ENCODE measurements around the gene KCTD3. TPM values are rescaled to one million over a fixed set of nuclear protein-coding genes. Genes with fewer than 3 reads are reported as not detected.

KCTD3 gene
- total RNA-seq, 2 experiments from 2014 or later, result 1.5 TPM

DNA sequence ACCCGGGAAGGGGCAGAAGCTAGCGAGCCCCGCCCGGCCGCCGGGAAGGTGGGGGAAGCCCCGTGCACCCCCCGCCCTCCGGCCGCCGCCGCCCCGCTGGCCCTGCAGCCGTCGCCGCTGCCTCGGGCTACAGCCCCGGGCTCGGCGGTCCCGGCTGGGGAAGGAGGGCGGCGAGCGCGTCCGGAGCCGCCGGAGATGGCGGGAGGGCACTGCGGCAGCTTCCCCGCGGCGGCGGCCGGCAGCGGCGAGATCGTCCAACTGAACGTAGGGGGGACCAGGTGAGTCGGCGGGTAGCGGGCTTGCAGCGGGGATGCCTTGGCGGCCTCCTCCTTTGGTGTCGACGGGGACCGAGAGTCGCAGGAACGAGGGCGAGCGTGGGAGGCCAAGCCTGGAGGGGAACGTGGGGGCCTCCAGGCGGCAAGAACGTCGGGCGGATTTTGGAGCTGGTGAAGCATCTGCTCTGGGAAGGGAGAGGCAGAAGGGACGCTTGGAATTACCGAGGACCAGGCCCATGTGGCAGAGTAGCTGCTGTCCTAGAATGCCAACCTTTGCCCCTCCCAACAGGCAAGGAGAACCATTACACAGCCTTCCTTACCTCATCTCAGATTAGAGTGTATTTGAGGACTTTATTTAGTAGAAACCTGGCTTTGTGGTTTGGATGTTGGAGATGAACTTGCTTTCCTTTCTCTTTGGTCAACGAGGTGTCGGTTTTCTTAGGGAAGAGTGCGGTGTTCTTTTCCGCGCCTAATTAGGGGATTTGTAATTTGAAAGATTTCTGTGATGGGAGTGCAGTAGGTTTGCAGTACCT lies 591 bp downstream of the KCTD3 start:
- Mint-ChIP-seq H3K27ac (peak overlapping the region; percentile 64), H3K4me3 (peak overlapping the region; percentile 84), H3K4me1 (ENCODE audit: low read depth) (peaks cover 20% of the 10 kb centered on the region), H3K36me3 (ENCODE audit: low read depth) (no peaks in the 10 kb centered on the region), H3K27me3 (peaks cover 20% of the 10 kb centered on the region), H3K9me3 (no peaks in the 10 kb centered on the region)
- TF ChIP-seq CTCF (IDR thresholded peaks at IDR 0.05), result no peak
- ChIA-PET CTCF (interaction anchor here (0.5 to 1.2 kb wide), 2 partner anchors 37 to 369 kb away, joined by 3 read pairs; no protein-coding TSS in a partner anchor), POLR2A (no interaction called here)
- ATAC-seq (peak; percentile 77), DNase-seq (peak; percentile 49)
- intact Hi-C loops (cut with micrococcal nuclease), result no loop called here

GRCh38 chr1:215568299-215568692 lies 1.2 kb downstream of the KCTD3 start:
- no peak for TF ChIP-seq CTCF (IDR thresholded peaks at IDR 0.05)
- intact Hi-C loops (cut with micrococcal nuclease), result no loop called here
- peaks cover 20% of the 10 kb centered on the region for H3K4me1 Mint-ChIP-seq (ENCODE audit: low read depth)
- H3K27ac Mint-ChIP-seq, result peak overlapping the region; percentile 64
- ATAC-seq (no peak), DNase-seq (no peak)
- H3K27me3 Mint-ChIP-seq, result peaks cover 20% of the 10 kb centered on the region
- POLR2A ChIA-PET, result no interaction called here
- H3K4me3 Mint-ChIP-seq, result peak overlapping the region; percentile 84
- CTCF ChIA-PET, result interaction anchor here (0.5 kb wide), 1 partner anchor 369 kb away, joined by 3 read pairs; no protein-coding TSS in a partner anchor
- H3K9me3 Mint-ChIP-seq, result no peaks in the 10 kb centered on the region
- H3K36me3 Mint-ChIP-seq (ENCODE audit: low read depth), result no peaks in the 10 kb centered on the region

- intact Hi-C loops (cut with micrococcal nuclease), result no loop called here
- ATAC-seq, result no peak
- Mint-ChIP-seq H3K36me3 (ENCODE audit: low read depth) (no peaks in the 10 kb centered on the region), H3K27me3 (peaks cover 20% of the 10 kb centered on the region), H3K27ac (no peak overlapping the region), H3K4me3 (no peak overlapping the region), H3K9me3 (no peaks in the 10 kb centered on the region), H3K4me1 (ENCODE audit: low read depth) (peaks cover 20% of the 10 kb centered on the region)
- no peak for TF ChIP-seq CTCF (IDR thresholded peaks at IDR 0.05)
- CTCF ChIA-PET, result no interaction called here
- no peak for DNase-seq
- POLR2A ChIA-PET, result no interaction called here
Measured at GRCh38 chr1:215569986-215570824, 3.1 kb downstream of the KCTD3 start.

DNA sequence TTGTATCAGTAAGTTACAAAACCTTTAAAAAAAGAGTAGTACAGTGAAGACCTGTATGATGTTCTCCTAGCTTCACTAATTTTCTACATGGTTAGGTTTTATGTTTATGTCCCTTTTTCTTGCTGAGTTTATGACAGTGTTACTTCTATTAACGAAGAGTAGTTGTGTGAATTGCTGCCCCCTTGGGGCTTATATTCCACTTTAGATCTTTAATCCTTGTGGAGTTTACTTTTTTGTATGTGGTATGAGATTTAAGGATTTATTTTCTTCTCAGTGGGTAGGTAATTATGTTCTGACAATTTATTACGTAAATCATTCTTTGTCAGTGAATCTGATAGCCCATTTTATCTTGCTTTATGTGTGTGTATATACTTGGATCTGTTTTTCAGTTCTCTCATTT lies 14.8 kb downstream of the KCTD3 start:
- peaks cover 7% of the 10 kb centered on the region for H3K9me3 Mint-ChIP-seq
- DNase-seq, result no peak
- H3K4me3 Mint-ChIP-seq, result no peak overlapping the region
- no peak for TF ChIP-seq CTCF (IDR thresholded peaks at IDR 0.05)
- peaks cover 4% of the 10 kb centered on the region for H3K36me3 Mint-ChIP-seq (ENCODE audit: low read depth)
- ATAC-seq, result no peak
- H3K27ac Mint-ChIP-seq, result no peak overlapping the region
- H3K4me1 Mint-ChIP-seq (ENCODE audit: low read depth), result no peaks in the 10 kb centered on the region
- intact Hi-C loops (cut with micrococcal nuclease), result no loop called here
- CTCF ChIA-PET, result no interaction called here
- POLR2A ChIA-PET, result no interaction called here
- no peaks in the 10 kb centered on the region for H3K27me3 Mint-ChIP-seq

Measured in activated CD8-positive, alpha-beta T cell treated with anti-CD3 and anti-CD28 coated beads for 36 hours (primary cell).